OCI-LY1 (cell line): ENCODE results near the gene TINAGL1.

ENCODE experiments used
- H2AFZ ChIP-seq: fragments of 200-600 bp; sonication (generic), shearing (Covaris generic); 2 replicates; pipeline ENCODE4 v1.6.0; 2014; ENCODE audit warnings: antibody characterized with exemption, mild to moderate bottlenecking, low read length
- H3F3A ChIP-seq: fragments of 200-600 bp; sonication (generic), shearing (Covaris generic); 2 replicates; pipeline ENCODE4 v1.6.0; 2014; ENCODE audit warnings: mild to moderate bottlenecking, antibody characterized with exemption, low read length, moderate library complexity; ENCODE audit not compliant: insufficient read depth
- H3K27ac ChIP-seq: fragments of 200-600 bp; sonication (generic); 2 replicates; pipeline ENCODE4 v1.5.1; 2014; ENCODE audit warnings: low read length, mixed run types, mild to moderate bottlenecking, low read depth; ENCODE audit not compliant: poor library complexity, severe bottlenecking
- H3K27me3 ChIP-seq: fragments of 200-600 bp; sonication (generic); 2 replicates; pipeline ENCODE4 v1.6.0; 2014; ENCODE audit warnings: antibody characterized with exemption, mild to moderate bottlenecking, low read length, moderate library complexity; ENCODE audit not compliant: insufficient read depth
- H3K36me3 ChIP-seq: fragments of 200-600 bp; sonication (generic); 2 replicates; pipeline ENCODE4 v1.6.1; 2014; ENCODE audit warnings: mild to moderate bottlenecking, antibody characterized with exemption, low read length, moderate library complexity, mixed read lengths; ENCODE audit not compliant: insufficient read depth
- H3K4me1 ChIP-seq: fragments of 200-600 bp; sonication (generic); 2 replicates; pipeline ENCODE4 v1.5.1; 2014; ENCODE audit warnings: mild to moderate bottlenecking, low read length, moderate library complexity; ENCODE audit not compliant: insufficient read depth, severe bottlenecking
- H3K4me2 ChIP-seq: fragments of 200-600 bp; sonication (generic), shearing (Covaris generic); 2 replicates; pipeline ENCODE4 v1.6.1; 2014; ENCODE audit warnings: low read length
- H3K4me3 ChIP-seq: fragments of 200-600 bp; sonication (generic); 2 replicates; pipeline ENCODE4 v1.5.1; 2014; ENCODE audit warnings: low read length, low read depth, mild to moderate bottlenecking, mixed read lengths; ENCODE audit not compliant: poor library complexity, severe bottlenecking
- H3K79me2 ChIP-seq: fragments of 200-600 bp; shearing (Covaris generic); 2 replicates; pipeline ENCODE4 v1.6.1; 2016; ENCODE audit warnings: mixed run types, low read length, mixed read lengths; ENCODE audit not compliant: insufficient read depth
- H3K9ac ChIP-seq: fragments of 200-600 bp; sonication (generic), shearing (Covaris generic); 2 replicates; pipeline ENCODE4 v1.6.1; 2014; ENCODE audit warnings: mild to moderate bottlenecking, low read length, mixed read lengths
- H3K9me2 ChIP-seq: fragments of 200-600 bp; sonication (generic), shearing (Covaris generic); 2 replicates; pipeline ENCODE4 v1.6.1; 2014; ENCODE audit warnings: low read depth, mild to moderate bottlenecking, low read length, mixed read lengths
- H3K9me3 ChIP-seq: fragments of 200-600 bp; shearing (Covaris generic); 2 replicates; pipeline ENCODE4 v1.6.1; 2014; ENCODE audit warnings: low read length, mixed read lengths
- H4K20me1 ChIP-seq: fragments of 200-600 bp; sonication (generic), shearing (Covaris generic); 2 replicates; pipeline ENCODE4 v1.6.0; 2016; ENCODE audit warnings: mild to moderate bottlenecking, low read length; ENCODE audit not compliant: insufficient read depth
- CTCF ChIP-seq: fragments of 200-600 bp; sonication (generic), shearing (Covaris generic); IDR thresholded peaks from 2 replicates; pipeline ENCODE4 v1.5.1; 2017; ENCODE audit warnings: mild to moderate bottlenecking, antibody characterized with exemption, low read length, moderate library complexity, mixed read lengths
- EZH2 ChIP-seq: fragments of 200-600 bp; sonication (generic), shearing (Covaris generic); IDR thresholded peaks from 2 replicates; pipeline ENCODE4 v1.8.0; 2017; ENCODE audit warnings: borderline replicate concordance, mixed run types, mild to moderate bottlenecking, antibody characterized with exemption, low read length, moderate library complexity, mixed read lengths

The TINAGL1 gene

GRCh38 chr1:31624309-31624708 is 48.0 kb downstream of the TINAGL1 start:
- Histone ChIP-seq H2AFZ (no peak overlapping the region), H3F3A (no peaks in the 10 kb centered on the region), H3K9ac (no peak overlapping the region), H3K36me3 (peaks cover 18% of the 10 kb centered on the region), H3K4me3 (no peak overlapping the region), H3K9me3 (no peaks in the 10 kb centered on the region), H3K27me3 (no peaks in the 10 kb centered on the region; the same call in 1 of the 2 replicates), H3K4me2 (no peak overlapping the region), H3K27ac (no peak overlapping the region), H3K9me2 (no peaks in the 10 kb centered on the region), H4K20me1 (no peaks in the 10 kb centered on the region), H3K4me1 (no peaks in the 10 kb centered on the region), H3K79me2 (no peaks in the 10 kb centered on the region)
- TF ChIP-seq EZH2: no peak

DNA sequence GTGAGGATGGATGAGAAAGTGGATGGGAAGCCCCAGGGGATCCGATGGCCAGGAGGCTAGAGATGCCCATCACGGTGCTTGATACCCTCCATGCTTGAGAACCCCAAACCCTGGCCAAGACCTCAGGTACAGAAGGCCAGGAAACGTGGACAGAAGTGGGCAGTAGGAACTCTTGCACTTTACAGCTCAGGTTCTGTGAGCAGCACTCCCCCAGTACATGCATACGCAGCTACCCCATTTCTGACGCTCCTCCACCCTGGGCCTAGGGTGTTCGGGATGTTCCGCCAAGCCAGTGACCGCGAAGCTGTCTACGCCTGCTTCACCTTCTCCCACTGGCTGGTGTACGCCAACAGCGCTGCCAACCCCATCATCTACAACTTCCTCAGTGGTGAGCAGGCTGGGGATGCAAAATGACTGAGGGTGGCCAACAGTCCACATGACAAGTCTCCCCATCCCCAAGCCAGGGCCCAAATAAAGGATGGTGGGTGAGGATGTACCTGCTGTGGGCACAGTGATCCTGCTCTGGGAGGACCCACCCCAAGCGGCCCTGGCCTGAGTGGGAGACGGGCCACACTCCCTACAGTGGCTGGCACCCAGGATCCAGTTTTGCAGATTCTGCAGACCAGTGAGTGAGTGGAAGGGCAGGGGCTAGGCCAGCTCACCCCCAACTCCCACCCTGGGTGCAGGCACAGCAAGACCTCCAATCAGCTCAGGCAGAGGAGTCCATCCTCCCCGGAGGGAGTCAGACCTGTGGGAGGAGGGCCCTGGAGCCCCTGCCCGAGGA is 48.6 kb downstream of the TINAGL1 start:
- no peak overlapping the region for H2AFZ ChIP-seq
- no peaks in the 10 kb centered on the region for H3K79me2 ChIP-seq
- H3K4me2 ChIP-seq: no peak overlapping the region
- no peak overlapping the region for H3K4me3 ChIP-seq
- no peaks in the 10 kb centered on the region; the same call in 1 of the 2 replicates for H3K27me3 ChIP-seq
- H4K20me1 ChIP-seq: no peaks in the 10 kb centered on the region
- H3K36me3 ChIP-seq: peaks cover 25% of the 10 kb centered on the region
- H3K9me3 ChIP-seq: no peaks in the 10 kb centered on the region
- H3K4me1 ChIP-seq: no peaks in the 10 kb centered on the region
- H3K9me2 ChIP-seq: no peaks in the 10 kb centered on the region
- H3K9ac ChIP-seq: no peak overlapping the region
- TF ChIP-seq EZH2 (no peak), CTCF (no peak)
- H3K27ac ChIP-seq: no peak overlapping the region
- no peaks in the 10 kb centered on the region for H3F3A ChIP-seq

DNA sequence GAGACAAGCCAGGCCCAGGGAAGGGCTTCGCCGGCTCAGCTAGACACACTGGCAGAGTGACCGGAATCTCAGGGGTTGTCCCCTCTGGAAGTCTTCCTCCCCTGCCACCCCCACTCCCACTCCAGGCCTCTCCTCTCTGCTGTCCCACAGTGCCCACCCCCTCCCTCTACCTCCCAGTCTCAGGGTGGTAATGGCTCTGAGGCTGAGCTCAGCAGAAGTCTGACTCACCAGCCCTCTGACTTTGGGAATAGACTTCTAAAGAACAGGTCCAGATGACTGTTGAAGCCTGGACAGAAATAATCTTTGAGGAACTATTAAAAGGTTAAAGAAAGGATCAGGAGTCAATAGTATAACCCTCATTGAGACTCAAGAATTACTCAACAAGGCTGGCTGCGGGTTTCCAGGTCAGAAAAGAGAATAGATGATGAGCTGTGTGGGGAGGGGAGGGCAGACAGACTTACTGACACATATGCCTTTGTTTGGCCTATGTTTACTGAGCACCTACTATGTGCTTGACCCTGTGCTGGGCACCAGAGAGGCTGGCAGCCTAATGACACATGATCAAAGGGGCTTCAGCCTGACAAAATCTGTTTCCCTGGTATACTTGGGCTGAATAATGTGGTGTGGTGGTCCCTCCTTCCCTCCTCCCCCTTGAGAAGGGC is 49.4 kb downstream of the TINAGL1 start:
- Histone ChIP-seq H3K36me3 (peaks cover 31% of the 10 kb centered on the region), H3K9me2 (no peaks in the 10 kb centered on the region), H4K20me1 (no peaks in the 10 kb centered on the region), H3K27ac (no peak overlapping the region), H3K27me3 (no peaks in the 10 kb centered on the region), H3K9me3 (no peaks in the 10 kb centered on the region), H2AFZ (no peak overlapping the region), H3K79me2 (no peaks in the 10 kb centered on the region), H3F3A (no peaks in the 10 kb centered on the region), H3K4me2 (no peak overlapping the region), H3K4me3 (no peak overlapping the region), H3K9ac (no peak overlapping the region), H3K4me1 (no peaks in the 10 kb centered on the region)
- TF ChIP-seq CTCF: no peak
- TF ChIP-seq EZH2: no peak
